ENCODE data around the gene EPC2.

DNA sequence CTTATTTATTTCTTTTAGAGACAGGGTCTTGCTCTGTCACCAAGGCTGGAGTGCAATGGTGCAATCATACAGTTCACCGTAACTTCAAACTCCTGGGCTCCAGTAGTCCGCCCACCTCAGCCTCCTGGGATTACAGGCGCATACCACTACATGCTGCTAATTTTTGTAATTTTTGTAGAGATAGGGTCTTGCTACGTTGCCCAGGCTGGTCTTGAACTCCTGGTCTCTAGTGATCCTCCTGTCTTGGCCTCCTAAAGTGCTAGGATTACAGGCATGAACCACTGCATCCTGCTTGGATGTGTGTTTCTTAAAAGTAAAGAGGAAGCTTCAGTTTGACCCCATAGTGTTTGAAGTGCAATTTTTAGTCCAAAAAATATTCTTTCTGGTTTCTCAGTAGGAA, 125.5 kb downstream of the EPC2 start:
- TF ChIP-seq, protein P1, sequence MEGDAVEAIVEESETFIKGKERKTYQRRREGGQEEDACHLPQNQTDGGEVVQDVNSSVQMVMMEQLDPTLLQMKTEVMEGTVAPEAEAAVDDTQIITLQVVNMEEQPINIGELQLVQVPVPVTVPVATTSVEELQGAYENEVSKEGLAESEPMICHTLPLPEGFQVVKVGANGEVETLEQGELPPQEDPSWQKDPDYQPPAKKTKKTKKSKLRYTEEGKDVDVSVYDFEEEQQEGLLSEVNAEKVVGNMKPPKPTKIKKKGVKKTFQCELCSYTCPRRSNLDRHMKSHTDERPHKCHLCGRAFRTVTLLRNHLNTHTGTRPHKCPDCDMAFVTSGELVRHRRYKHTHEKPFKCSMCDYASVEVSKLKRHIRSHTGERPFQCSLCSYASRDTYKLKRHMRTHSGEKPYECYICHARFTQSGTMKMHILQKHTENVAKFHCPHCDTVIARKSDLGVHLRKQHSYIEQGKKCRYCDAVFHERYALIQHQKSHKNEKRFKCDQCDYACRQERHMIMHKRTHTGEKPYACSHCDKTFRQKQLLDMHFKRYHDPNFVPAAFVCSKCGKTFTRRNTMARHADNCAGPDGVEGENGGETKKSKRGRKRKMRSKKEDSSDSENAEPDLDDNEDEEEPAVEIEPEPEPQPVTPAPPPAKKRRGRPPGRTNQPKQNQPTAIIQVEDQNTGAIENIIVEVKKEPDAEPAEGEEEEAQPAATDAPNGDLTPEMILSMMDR (tag by site-specific recombination; IDR thresholded peaks at IDR 0.05) = no peak
- TF ChIP-seq TCF7L2 (IDR thresholded peaks at IDR 0.05; ENCODE audit: borderline replicate concordance, low read depth, low read length) = no peak
- no peak for TF ChIP-seq ZNF26 (tag by site-specific recombination; IDR thresholded peaks at IDR 0.05)
- TF ChIP-seq, protein P2, sequence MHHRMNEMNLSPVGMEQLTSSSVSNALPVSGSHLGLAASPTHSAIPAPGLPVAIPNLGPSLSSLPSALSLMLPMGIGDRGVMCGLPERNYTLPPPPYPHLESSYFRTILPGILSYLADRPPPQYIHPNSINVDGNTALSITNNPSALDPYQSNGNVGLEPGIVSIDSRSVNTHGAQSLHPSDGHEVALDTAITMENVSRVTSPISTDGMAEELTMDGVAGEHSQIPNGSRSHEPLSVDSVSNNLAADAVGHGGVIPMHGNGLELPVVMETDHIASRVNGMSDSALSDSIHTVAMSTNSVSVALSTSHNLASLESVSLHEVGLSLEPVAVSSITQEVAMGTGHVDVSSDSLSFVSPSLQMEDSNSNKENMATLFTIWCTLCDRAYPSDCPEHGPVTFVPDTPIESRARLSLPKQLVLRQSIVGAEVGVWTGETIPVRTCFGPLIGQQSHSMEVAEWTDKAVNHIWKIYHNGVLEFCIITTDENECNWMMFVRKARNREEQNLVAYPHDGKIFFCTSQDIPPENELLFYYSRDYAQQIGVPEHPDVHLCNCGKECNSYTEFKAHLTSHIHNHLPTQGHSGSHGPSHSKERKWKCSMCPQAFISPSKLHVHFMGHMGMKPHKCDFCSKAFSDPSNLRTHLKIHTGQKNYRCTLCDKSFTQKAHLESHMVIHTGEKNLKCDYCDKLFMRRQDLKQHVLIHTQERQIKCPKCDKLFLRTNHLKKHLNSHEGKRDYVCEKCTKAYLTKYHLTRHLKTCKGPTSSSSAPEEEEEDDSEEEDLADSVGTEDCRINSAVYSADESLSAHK (tag by site-specific recombination; IDR thresholded peaks at IDR 0.05) = no peak
- TF ChIP-seq KLF17 (tag by site-specific recombination; IDR thresholded peaks at IDR 0.05) = no peak

Data from HEK293 (cell line).